Measurements from ENCODE around the gene TMCO4. TPM values are rescaled to one million over a fixed set of nuclear protein-coding genes. Genes with fewer than 3 reads are reported as not detected.
A peak's percentile ranks its signal among the peaks of the same experiment; 100 is the strongest.

TMCO4 gene
- total and polyA plus RNA-seq, 7 donors, result 16.3 to 25.1 (median 21.9) TPM

DNA sequence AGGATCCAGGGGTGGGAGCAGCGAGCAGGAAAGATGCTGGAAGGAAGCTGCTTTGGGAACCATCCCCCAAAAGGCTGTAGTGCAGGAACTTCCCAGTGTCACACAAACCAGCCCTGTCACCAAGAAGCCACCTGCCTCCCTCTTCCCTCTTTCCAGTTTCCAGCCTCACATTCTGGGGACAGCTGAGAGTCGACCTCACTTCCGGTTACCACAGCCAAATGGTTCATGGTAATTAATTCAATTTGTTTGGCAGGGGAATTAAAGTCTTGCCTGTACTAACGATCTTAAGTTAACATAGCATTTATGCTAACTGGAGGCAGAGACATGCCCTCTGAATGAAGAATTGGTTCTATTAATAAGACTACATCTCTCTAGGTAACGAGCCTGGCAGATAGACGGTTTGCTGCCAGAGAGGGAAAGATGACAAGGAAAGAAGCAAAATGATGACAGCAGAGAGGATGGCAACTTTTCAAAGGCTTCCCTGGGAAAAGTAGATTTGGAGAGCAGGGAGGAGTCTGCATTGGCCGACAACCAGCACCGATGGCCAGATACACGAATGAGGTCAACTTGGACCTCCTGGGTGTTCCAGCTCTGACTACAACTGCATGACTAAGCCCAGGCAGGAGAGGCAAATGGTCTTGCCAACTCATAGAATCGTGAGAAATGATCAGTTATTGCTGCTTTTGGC lies 64.1 kb downstream of the TMCO4 start:
- 78 to 86% methylated on average over 10 of the region's 10 CpGs for WGBS, 2 donors
- Histone ChIP-seq H3K9me3 (no peaks in the 10 kb centered on the region), H3K27ac (peak overlapping the region; percentile 73 to 85 (median 77)), H3K36me3 (peaks cover 0 to 11% (median 0%) of the 10 kb centered on the region in 4 donors), H3K4me1 (peaks cover 0 to 62% (median 47%) of the 10 kb centered on the region in 4 donors), H3K27me3 (no peaks in the 10 kb centered on the region), H3K4me3 (no peak overlapping the region)
- DNase-seq, result peak; percentile 93
- TF ChIP-seq POLR2AphosphoS5 (IDR thresholded peaks at IDR 0.05), result peak; percentile 39 to 68 (median 52)
- no peak for TF ChIP-seq POLR2A (IDR thresholded peaks at IDR 0.05)
- TF ChIP-seq, protein P1, sequence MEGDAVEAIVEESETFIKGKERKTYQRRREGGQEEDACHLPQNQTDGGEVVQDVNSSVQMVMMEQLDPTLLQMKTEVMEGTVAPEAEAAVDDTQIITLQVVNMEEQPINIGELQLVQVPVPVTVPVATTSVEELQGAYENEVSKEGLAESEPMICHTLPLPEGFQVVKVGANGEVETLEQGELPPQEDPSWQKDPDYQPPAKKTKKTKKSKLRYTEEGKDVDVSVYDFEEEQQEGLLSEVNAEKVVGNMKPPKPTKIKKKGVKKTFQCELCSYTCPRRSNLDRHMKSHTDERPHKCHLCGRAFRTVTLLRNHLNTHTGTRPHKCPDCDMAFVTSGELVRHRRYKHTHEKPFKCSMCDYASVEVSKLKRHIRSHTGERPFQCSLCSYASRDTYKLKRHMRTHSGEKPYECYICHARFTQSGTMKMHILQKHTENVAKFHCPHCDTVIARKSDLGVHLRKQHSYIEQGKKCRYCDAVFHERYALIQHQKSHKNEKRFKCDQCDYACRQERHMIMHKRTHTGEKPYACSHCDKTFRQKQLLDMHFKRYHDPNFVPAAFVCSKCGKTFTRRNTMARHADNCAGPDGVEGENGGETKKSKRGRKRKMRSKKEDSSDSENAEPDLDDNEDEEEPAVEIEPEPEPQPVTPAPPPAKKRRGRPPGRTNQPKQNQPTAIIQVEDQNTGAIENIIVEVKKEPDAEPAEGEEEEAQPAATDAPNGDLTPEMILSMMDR (IDR thresholded peaks at IDR 0.05), result no peak
- TF ChIP-seq EP300 (IDR thresholded peaks at IDR 0.05), result peak in 2 of 4 donors; percentile 25 to 29
- intact Hi-C loops (cut with DNase I), result no loop called here

- no peak overlapping the region for H3K4me3 ChIP-seq
- 81 to 82% methylated on average over 8 of the region's 8 CpGs for WGBS, 2 donors
- no peaks in the 10 kb centered on the region for H3K27me3 ChIP-seq
- intact Hi-C loops (cut with DNase I), result no loop called here
- DNase-seq, result peak; percentile 74
- H3K36me3 ChIP-seq, result peaks cover 0 to under 1% (median 0%) of the 10 kb centered on the region in 4 donors
- peaks cover 0 to 3% (median 1%) of the 10 kb centered on the region in 4 donors for H3K9me3 ChIP-seq
- peaks cover 0 to 62% (median 47%) of the 10 kb centered on the region in 4 donors for H3K4me1 ChIP-seq
- TF ChIP-seq, protein P1 (IDR thresholded peaks at IDR 0.05), result no peak
- peak in 1 of 4 donors; percentile 17 for TF ChIP-seq POLR2AphosphoS5 (IDR thresholded peaks at IDR 0.05)
- peak overlapping the region; percentile 73 to 85 (median 77) for H3K27ac ChIP-seq
Measured at GRCh38 chr1:19734472-19734999, 65.2 kb downstream of the TMCO4 start.

GRCh38 chr1:19734056-19734455 lies 65.7 kb downstream of the TMCO4 start:
- no peak for DNase-seq
- no peaks in the 10 kb centered on the region for H3K27me3 ChIP-seq
- peak overlapping the region in 3 of 4 donors; percentile 73 to 85 (median 80) for H3K27ac ChIP-seq
- peaks cover 0 to 3% (median 1%) of the 10 kb centered on the region in 4 donors for H3K9me3 ChIP-seq
- intact Hi-C loops (cut with DNase I), result no loop called here
- H3K4me3 ChIP-seq, result no peak overlapping the region
- 93 to 94% methylated on average over 8 of the region's 8 CpGs for WGBS, 2 donors
- TF ChIP-seq POLR2A (IDR thresholded peaks at IDR 0.05) (no peak), POLR2AphosphoS5 (IDR thresholded peaks at IDR 0.05) (no peak), EP300 (IDR thresholded peaks at IDR 0.05) (no peak)
- TF ChIP-seq, protein P1 (IDR thresholded peaks at IDR 0.05), result no peak
- H3K36me3 ChIP-seq, result no peaks in the 10 kb centered on the region
- peaks cover 0 to 62% (median 47%) of the 10 kb centered on the region in 4 donors for H3K4me1 ChIP-seq

GRCh38 chr1:19733615-19734014 lies 66.1 kb downstream of the TMCO4 start:
- Histone ChIP-seq H3K36me3 (peaks cover 0 to 2% (median 0%) of the 10 kb centered on the region in 4 donors), H3K27ac (peak overlapping the region in 3 of 4 donors; percentile 73 to 85 (median 80)), H3K9me3 (peaks cover 0 to 3% (median 1%) of the 10 kb centered on the region in 4 donors), H3K4me3 (no peak overlapping the region), H3K27me3 (no peaks in the 10 kb centered on the region), H3K4me1 (peaks cover 0 to 62% (median 47%) of the 10 kb centered on the region in 4 donors)
- no peak for DNase-seq
- intact Hi-C loops (cut with DNase I), result no loop called here
- WGBS, 2 donors, result 94% methylated on average over 5 of the region's 5 CpGs
- TF ChIP-seq POLR2AphosphoS5 (IDR thresholded peaks at IDR 0.05) (no peak), EP300 (IDR thresholded peaks at IDR 0.05) (no peak), POLR2A (IDR thresholded peaks at IDR 0.05) (no peak)
- TF ChIP-seq, protein P1 (IDR thresholded peaks at IDR 0.05), result no peak

All from sigmoid colon (tissue), 7 donors.